ENCODE measurements around the gene CHORDC1.

- TF ChIP-seq CTCF (conservative IDR thresholded peaks at IDR 0.05; ENCODE audit: low read length) (no peak), EZH2phosphoT487 (IDR thresholded peaks at IDR 0.05; ENCODE audit: borderline replicate concordance) (no peak)
Observed at GRCh38 chr11:90243534-90243933, 20.7 kb upstream of the CHORDC1 start.
